ENCODE data around the gene TCAIM. TPM values are rescaled to one million over a fixed set of nuclear protein-coding genes. Genes with fewer than 3 reads are reported as not detected.
A peak's percentile ranks its signal among the peaks of the same experiment; 100 is the strongest.

The TCAIM gene
- total and polyA plus RNA-seq, 9 of the 15 experiments (the other 6 are each of a cell fraction or from before 2014, with no cell fraction given): 19.7 to 53.3 (median 36.9) TPM

- TF ChIP-seq, protein P1, sequence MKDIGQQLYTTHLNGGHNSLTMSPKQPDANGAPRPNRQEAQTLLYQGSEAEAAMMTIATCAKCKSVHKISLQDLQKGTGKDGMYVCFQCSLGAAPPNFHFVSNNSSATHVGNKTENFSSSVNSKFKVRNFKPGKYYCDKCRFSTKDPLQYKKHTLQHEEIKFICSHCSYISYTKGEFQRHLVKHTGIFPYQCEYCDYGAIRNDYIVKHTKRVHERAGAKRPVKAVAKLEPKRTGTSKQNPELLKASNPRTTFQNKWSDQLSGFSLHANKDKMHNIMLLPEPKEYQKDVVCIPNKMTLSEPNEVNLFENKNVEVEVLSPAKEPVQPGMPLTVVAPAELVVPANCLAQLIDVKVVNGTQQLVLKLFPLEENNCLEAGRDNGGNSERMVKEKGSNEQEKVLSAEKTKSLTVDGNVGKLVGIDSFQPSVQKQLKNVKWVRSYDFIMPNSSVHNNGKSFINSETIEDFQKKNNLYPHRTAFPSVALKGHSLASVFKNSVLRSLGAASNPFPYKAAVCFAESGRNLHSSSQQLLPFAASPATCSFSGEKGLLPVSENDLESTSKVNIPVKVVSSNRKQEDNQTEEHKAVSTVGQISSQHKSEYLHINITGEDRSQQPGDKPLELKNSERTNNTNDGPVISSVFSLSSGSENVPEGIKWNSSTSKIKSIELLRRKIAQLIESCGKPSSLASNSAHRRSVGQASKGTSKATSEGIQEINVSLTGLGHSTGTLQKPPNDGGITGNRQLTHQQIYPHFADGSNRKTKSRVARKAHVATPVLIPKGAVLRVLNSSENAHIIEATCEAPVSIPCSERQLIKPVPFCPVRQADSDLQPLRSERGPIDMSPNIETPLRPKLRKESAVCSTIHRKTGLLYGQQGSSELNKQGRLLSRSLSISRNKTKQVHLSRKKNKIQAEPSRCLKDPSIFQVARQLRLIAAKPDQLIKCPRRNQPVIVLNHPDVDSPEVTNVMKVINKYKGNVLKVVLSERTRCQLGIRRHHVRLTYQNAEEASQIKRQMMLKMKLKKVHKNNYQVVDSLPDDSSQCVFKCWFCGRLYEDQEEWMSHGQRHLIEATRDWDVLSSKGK (CRISPR knock-in tag; IDR thresholded peaks at IDR 0.05): no peak
- 0 out of 2 replicates have a peak, but pooled peaks have one; percentile 77 for TF ChIP-seq GATAD2A (IDR thresholded peaks at IDR 0.05)
- TF ChIP-seq RUNX1 (IDR thresholded peaks at IDR 0.05; ENCODE audit: low read depth): 0 out of 2 replicates have a peak, but pooled peaks have one; percentile 42
- TF ChIP-seq, protein P2, sequence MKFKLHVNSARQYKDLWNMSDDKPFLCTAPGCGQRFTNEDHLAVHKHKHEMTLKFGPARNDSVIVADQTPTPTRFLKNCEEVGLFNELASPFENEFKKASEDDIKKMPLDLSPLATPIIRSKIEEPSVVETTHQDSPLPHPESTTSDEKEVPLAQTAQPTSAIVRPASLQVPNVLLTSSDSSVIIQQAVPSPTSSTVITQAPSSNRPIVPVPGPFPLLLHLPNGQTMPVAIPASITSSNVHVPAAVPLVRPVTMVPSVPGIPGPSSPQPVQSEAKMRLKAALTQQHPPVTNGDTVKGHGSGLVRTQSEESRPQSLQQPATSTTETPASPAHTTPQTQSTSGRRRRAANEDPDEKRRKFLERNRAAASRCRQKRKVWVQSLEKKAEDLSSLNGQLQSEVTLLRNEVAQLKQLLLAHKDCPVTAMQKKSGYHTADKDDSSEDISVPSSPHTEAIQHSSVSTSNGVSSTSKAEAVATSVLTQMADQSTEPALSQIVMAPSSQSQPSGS (CRISPR knock-in tag; IDR thresholded peaks at IDR 0.05): peak; percentile 80; the same call in 1 of the 2 replicates
- TF ChIP-seq SMAD4 (CRISPR knock-in tag; conservative IDR thresholded peaks at IDR 0.05): peak; percentile 8; the same call in 1 of the 2 replicates
- TF ChIP-seq JUN (IDR thresholded peaks at IDR 0.05; ENCODE audit: borderline replicate concordance, low read depth, low read length): no peak
- peak; percentile 92; the same call in 1 of the 2 replicates for TF ChIP-seq JUN (CRISPR knock-in tag; IDR thresholded peaks at IDR 0.05; ENCODE audit: borderline replicate concordance)
- TF ChIP-seq NONO (IDR thresholded peaks at IDR 0.05; ENCODE audit: low read depth in 2 of 2, low read length in 1 of 2): peak; percentile 65 to 88; a peak in 2 of 4 replicates
- peak; percentile 62 for TF ChIP-seq HNRNPLL (IDR thresholded peaks at IDR 0.05; ENCODE audit: low read depth, low read length, poor library complexity, severe bottlenecking)
- TF ChIP-seq PHF21A (IDR thresholded peaks at IDR 0.05; ENCODE audit: borderline replicate concordance, low read depth): no peak; the same call in 1 of the 2 replicates
- peak; percentile 21; the same call in 1 of the 2 replicates for TF ChIP-seq CBFA2T3 (IDR thresholded peaks at IDR 0.05)
- peak; percentile 56 for TF ChIP-seq ASH1L (IDR thresholded peaks at IDR 0.05; ENCODE audit: borderline replicate concordance, low read depth, partially characterized antibody)
- TF ChIP-seq ZNF76 (CRISPR knock-in tag; IDR thresholded peaks at IDR 0.05; ENCODE audit: borderline replicate concordance): 0 out of 2 replicates have a peak, but pooled peaks have one; percentile 46
- TF ChIP-seq ZNF511 (CRISPR knock-in tag; IDR thresholded peaks at IDR 0.05): peak; percentile 98
- TF ChIP-seq CEBPG (CRISPR knock-in tag; IDR thresholded peaks at IDR 0.05): peak; percentile 21; the same call in 1 of the 2 replicates
- TF ChIP-seq CEBPG (tag; conservative IDR thresholded peaks at IDR 0.05 in 1 of 2, IDR thresholded peaks at IDR 0.05 in 1 of 2): no peak
- TF ChIP-seq ATF7 (IDR thresholded peaks at IDR 0.05): peak; percentile 98
- peak; percentile 76; the same call in 1 of the 2 replicates for TF ChIP-seq ZNF224 (CRISPR knock-in tag; IDR thresholded peaks at IDR 0.05)
- TF ChIP-seq ZNF589 (CRISPR knock-in tag; IDR thresholded peaks at IDR 0.05; ENCODE audit: low read depth): peak; percentile 71
- TF ChIP-seq CREB1 (IDR thresholded peaks at IDR 0.05): peak; percentile 86
- TF ChIP-seq CREB1 (CRISPR knock-in tag; IDR thresholded peaks at IDR 0.05): peak; percentile 93
Observed at GRCh38 chr3:44338010-44338827, at the start of gene TCAIM (continued).

Measured in K562 (cell line).